Measurements from ENCODE around the gene RNF222.

DNA sequence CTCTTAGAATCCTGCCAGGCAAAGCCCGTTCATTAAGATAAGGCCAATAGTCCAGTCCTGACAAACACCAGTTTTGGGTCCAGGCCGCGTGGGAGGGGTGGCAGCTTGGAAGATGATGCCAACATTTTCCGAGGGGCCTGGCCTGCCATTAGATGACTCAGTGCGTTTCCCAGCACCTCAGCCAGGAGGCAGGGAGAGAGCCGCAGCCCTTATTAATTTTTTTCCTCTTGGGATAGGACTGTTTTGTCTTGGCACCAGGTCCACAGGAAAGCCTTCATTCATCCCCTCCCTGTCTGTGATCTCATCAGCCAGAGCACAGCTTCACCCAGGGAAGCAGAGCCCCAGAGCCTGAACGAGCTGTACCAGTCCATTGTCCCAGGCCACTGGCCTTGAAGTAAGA is 33.3 kb upstream of the RNF222 start:
- TF ChIP-seq, protein P1, sequence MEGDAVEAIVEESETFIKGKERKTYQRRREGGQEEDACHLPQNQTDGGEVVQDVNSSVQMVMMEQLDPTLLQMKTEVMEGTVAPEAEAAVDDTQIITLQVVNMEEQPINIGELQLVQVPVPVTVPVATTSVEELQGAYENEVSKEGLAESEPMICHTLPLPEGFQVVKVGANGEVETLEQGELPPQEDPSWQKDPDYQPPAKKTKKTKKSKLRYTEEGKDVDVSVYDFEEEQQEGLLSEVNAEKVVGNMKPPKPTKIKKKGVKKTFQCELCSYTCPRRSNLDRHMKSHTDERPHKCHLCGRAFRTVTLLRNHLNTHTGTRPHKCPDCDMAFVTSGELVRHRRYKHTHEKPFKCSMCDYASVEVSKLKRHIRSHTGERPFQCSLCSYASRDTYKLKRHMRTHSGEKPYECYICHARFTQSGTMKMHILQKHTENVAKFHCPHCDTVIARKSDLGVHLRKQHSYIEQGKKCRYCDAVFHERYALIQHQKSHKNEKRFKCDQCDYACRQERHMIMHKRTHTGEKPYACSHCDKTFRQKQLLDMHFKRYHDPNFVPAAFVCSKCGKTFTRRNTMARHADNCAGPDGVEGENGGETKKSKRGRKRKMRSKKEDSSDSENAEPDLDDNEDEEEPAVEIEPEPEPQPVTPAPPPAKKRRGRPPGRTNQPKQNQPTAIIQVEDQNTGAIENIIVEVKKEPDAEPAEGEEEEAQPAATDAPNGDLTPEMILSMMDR (IDR thresholded peaks at IDR 0.05): no peak
- TF ChIP-seq POLR2A (IDR thresholded peaks at IDR 0.05) (no peak), POLR2AphosphoS5 (IDR thresholded peaks at IDR 0.05) (no peak)

All from transverse colon (tissue), 4 donors.